Mesodermal cell (in vitro differentiated cells): ENCODE data around the gene GP1BA.
"Not testable (repeated sequence)": the region's sequence is repeated elsewhere in the genome, so short reads cannot be mapped to it uniquely, and the experiment has no call there.

ENCODE experiments used
- H3K27ac ChIP-seq: 2 replicates; pipeline ENCODE4 v1.7.0; 2013; ENCODE audit warnings: mild to moderate bottlenecking, low read depth, low read length, moderate library complexity; ENCODE audit not compliant: severe bottlenecking
- H3K36me3 ChIP-seq: 2 replicates; pipeline ENCODE4 v1.7.1; 2013; ENCODE audit warnings: mild to moderate bottlenecking, low read length, moderate library complexity; ENCODE audit not compliant: control insufficient read depth, insufficient read depth
- H3K4me1 ChIP-seq: one replicate; pipeline ENCODE4 v1.7.1; 2013; ENCODE audit warnings: mild to moderate bottlenecking, low read length; ENCODE audit not compliant: insufficient read depth, control insufficient read depth, poor library complexity, severe bottlenecking
- H3K4me3 ChIP-seq: 2 replicates; pipeline ENCODE4 v1.7.0; 2013; ENCODE audit warnings: low read length, control low read depth, mild to moderate bottlenecking; ENCODE audit not compliant: insufficient read depth, poor library complexity, severe bottlenecking; ENCODE audit errors: extremely low read depth
- H3K9me3 ChIP-seq: 2 replicates; pipeline ENCODE4 v1.7.1; 2013; ENCODE audit warnings: mild to moderate bottlenecking, low read length, moderate library complexity; ENCODE audit not compliant: control insufficient read depth
- WGBS, 2 experiments: methylation state at CpG; one replicate each; pipeline ENCODE4 v1.1.5; 2013; ENCODE audit warnings: missing lambda C conversion rate in 2 of 2; ENCODE audit not compliant: insufficient coverage in 2 of 2; 5-methylcytosine and 5-hydroxymethylcytosine counted together

GP1BA gene

DNA sequence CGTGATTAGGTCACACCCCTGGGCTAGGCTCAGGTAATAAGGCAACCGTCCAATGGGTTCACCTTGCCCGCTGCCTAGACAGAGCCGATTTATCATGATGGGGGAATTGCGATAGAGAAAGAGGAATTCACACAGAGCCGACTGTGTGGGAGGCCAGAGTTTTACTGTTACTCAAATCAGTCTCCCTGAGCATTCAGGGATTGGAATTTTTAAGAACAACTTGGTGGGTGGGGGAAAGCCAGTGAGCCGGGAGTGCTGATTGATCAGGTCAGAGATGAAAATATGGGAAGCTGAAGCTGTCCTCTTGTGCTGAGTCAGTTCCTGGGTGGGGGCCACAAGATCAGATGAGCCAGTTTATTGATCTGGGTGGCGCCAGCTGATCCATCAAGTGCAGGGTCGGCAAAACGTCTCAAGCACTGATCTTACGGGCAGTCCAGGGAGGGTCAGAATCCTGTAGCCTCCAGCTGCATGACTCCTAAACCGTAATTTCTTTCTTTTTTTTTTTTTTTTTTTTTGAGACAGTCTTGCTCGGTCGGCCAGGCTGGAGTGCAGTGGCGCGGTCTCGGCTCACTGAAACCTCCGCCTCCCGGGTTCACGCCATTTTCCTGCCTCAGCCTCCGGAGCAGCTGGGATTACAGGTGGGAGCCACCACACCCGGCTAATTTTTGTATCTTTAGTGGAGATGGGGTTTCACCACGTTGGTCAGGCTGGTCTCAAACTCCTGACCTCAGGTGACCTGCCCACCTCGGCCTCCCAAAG is 5.3 kb upstream of the GP1BA start:
- H3K4me1 ChIP-seq, H3K36me3 ChIP-seq, H3K9me3 ChIP-seq, H3K4me3 ChIP-seq, H3K27ac ChIP-seq: not testable (repeated sequence)
- 91% methylated on average over 20 to 23 of the region's 24 CpGs for WGBS, 2 experiments

DNA sequence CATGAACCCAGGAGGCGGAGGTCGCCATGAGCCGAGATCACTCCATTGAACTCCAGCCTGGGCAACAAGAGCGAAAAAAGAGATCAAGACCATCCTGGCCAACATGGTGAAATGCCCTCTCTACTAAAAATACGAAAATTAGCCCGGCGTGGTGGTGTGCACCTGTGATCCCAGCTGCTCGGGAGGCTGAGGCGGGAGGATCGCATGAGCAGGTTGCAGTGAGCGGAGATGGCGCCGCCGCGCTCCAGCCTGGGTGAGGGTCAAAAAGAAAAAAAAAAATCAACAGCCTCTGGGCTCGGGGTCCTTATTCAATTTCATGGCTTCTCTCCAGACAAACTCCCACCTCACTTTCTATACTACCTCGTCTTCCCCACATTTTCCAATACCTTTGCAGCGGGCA is 3.2 kb upstream of the GP1BA start:
- no peaks in the 10 kb centered on the region for H3K9me3 ChIP-seq

DNA sequence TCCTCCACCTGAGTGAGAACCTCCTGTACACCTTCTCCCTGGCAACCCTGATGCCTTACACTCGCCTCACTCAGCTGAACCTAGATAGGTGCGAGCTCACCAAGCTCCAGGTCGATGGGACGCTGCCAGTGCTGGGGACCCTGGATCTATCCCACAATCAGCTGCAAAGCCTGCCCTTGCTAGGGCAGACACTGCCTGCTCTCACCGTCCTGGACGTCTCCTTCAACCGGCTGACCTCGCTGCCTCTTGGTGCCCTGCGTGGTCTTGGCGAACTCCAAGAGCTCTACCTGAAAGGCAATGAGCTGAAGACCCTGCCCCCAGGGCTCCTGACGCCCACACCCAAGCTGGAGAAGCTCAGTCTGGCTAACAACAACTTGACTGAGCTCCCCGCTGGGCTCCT is 679 bp downstream of the GP1BA start:
- H3K9me3 ChIP-seq, result no peaks in the 10 kb centered on the region
- peaks cover 33% of the 10 kb centered on the region for H3K36me3 ChIP-seq
- H3K27ac ChIP-seq, result no peak overlapping the region
- 91 to 94% methylated on average over 12 of the region's 12 CpGs for WGBS, 2 experiments
- no peak overlapping the region for H3K4me3 ChIP-seq
- no peaks in the 10 kb centered on the region for H3K4me1 ChIP-seq

More for the DNA sequence above, 3.2 kb upstream of the GP1BA start:
- Histone ChIP-seq H3K4me1 (no peaks in the 10 kb centered on the region), H3K27ac (no peak overlapping the region), H3K4me3 (no peak overlapping the region), H3K36me3 (peaks cover 6% of the 10 kb centered on the region)
- 92 to 98% methylated on average over 14 to 15 of the region's 18 CpGs for WGBS, 2 experiments

DNA sequence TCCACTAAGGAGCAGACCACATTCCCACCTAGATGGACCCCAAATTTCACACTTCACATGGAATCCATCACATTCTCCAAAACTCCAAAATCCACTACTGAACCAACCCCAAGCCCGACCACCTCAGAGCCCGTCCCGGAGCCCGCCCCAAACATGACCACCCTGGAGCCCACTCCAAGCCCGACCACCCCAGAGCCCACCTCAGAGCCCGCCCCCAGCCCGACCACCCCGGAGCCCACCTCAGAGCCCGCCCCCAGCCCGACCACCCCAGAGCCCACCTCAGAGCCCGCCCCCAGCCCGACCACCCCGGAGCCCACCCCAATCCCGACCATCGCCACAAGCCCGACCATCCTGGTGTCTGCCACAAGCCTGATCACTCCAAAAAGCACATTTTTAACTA is 1.6 kb downstream of the GP1BA start:
- peaks cover 39% of the 10 kb centered on the region for H3K36me3 ChIP-seq
- no peak overlapping the region for H3K27ac ChIP-seq
- no peaks in the 10 kb centered on the region for H3K9me3 ChIP-seq
- H3K4me1 ChIP-seq, result peaks cover 1% of the 10 kb centered on the region
- no peak overlapping the region for H3K4me3 ChIP-seq
- WGBS, 2 experiments, result 96 to 100% methylated on average over 3 to 7 of the region's 16 CpGs

DNA sequence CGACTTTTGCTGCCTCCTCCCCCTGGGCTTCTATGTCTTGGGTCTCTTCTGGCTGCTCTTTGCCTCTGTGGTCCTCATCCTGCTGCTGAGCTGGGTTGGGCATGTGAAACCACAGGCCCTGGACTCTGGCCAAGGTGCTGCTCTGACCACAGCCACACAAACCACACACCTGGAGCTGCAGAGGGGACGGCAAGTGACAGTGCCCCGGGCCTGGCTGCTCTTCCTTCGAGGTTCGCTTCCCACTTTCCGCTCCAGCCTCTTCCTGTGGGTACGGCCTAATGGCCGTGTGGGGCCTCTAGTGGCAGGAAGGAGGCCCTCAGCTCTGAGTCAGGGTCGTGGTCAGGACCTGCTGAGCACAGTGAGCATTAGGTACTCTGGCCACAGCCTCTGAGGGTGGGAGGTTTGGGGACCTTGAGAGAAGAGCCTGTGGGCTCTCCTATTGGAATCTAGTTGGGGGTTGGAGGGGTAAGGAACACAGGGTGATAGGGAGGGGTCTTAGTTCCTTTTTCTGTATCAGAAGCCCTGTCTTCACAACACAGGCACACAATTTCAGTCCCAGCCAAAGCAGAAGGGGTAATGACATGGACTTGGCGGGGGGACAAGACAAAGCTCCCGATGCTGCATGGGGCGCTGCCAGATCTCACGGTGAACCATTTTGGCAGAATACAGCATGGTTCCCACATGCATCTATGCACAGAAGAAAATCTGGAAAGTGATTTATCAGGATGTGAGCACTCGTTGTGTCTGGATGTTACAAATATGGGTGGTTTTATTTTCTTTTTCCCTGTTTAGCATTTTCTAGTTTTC is 2.3 kb downstream of the GP1BA start:
- WGBS, 2 experiments, result 45 to 67% methylated on average over 10 to 12 of the region's 14 CpGs
- H3K36me3 ChIP-seq, result peaks cover 39% of the 10 kb centered on the region
- H3K4me1 ChIP-seq, result peaks cover 5% of the 10 kb centered on the region
- H3K9me3 ChIP-seq, result no peaks in the 10 kb centered on the region
- peak overlapping the region; percentile 37 for H3K27ac ChIP-seq
- no peak overlapping the region for H3K4me3 ChIP-seq

DNA sequence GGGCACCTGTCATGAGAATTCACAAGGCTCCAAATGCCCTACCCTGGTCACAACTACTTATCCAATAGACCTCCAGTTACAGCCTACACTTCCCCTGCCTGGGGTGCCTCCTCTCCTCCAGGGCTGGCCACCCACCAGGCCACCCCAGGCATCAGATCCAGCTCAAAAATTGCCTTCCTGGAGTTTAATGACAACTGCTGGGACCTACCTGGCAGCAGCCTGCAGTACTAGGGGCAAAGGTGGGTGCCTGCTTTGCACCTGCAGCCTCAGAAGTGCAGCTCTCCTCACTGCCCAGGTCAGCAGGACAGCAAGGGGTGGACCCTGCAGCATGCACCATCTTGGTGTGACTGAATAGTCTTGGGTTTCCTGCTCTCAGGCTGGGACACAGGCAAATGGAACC is 3.6 kb downstream of the GP1BA start:
- Histone ChIP-seq H3K36me3 (peaks cover 39% of the 10 kb centered on the region), H3K4me3 (no peak overlapping the region), H3K9me3 (no peaks in the 10 kb centered on the region), H3K27ac (no peak overlapping the region), H3K4me1 (peaks cover 5% of the 10 kb centered on the region)

DNA sequence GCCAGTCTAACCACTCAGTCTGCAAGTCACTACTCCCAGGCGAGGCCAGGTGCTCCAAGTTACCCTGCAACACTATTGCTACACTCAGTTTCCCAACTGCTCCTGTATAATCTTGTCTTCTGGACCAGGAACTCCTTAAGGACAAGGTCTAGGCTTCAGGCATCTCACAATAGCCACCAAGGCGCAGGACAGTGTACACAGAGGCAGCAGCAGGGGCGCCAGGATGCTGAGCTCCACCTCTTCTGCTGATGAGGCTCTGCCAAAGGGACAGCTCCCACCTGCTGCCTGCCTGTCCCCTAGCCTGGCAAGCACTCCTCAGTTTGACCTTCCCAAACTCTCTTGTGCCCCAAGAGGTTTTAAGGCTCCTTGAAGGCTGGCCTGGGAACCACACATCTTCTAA is 4.4 kb downstream of the GP1BA start:
- H3K4me3 ChIP-seq, result no peak overlapping the region
- peaks cover 9% of the 10 kb centered on the region for H3K4me1 ChIP-seq
- no peak overlapping the region for H3K27ac ChIP-seq
- peaks cover 35% of the 10 kb centered on the region for H3K36me3 ChIP-seq
- 96 to 97% methylated on average over 3 of the region's 3 CpGs for WGBS, 2 experiments
- H3K9me3 ChIP-seq, result no peaks in the 10 kb centered on the region

DNA sequence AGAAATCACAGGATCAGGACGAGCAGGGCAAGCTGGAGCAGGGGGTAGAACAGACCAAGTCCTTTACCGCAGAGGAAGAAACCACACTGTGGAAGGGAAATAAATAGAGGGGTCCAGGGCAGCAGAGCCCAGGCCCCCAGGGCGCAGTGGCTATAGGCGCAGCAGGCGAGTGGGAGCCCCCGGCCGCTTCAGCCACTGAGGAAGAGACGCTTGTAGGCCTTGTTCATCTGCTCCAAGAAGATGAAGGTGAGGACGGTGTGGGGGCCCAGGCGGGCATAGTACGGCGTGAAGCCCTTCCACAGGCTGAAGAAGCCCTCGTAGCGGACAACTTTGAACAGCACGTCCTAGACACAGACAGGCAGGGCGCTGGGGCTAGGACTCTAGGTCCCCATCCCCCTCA is 5.5 kb downstream of the GP1BA start:
- Histone ChIP-seq H3K27ac (no peak overlapping the region), H3K36me3 (peaks cover 43% of the 10 kb centered on the region), H3K4me3 (no peak overlapping the region), H3K9me3 (no peaks in the 10 kb centered on the region), H3K4me1 (peaks cover 19% of the 10 kb centered on the region)
- WGBS, 2 experiments, result 93 to 99% methylated on average over 15 to 16 of the region's 16 CpGs

DNA sequence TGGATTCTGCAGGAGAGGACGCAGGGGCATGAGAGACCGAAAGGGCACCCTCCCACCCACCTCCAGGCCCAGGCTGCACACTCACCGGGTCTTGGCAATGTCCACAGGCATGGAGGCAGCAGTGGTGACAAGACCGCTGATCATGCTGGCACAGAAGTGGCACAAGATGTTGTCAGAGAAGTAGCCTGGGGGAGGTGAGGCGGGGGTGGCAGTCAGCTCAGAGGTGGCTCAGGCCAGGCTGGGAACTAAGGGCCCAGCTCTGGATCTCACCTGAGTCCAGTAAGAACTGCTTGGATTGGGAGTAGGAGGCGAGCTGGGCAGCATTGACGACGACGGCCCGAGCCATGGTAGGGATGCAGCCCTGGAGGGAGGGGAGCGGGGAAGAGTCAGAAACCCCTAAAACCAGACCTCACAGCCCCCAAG is 6.0 kb downstream of the GP1BA start:
- Histone ChIP-seq H3K27ac (no peak overlapping the region), H3K9me3 (no peaks in the 10 kb centered on the region), H3K36me3 (peaks cover 48% of the 10 kb centered on the region), H3K4me3 (no peak overlapping the region), H3K4me1 (peaks cover 24% of the 10 kb centered on the region)
- WGBS, 2 experiments, result 95 to 96% methylated on average over 5 of the region's 11 CpGs

DNA sequence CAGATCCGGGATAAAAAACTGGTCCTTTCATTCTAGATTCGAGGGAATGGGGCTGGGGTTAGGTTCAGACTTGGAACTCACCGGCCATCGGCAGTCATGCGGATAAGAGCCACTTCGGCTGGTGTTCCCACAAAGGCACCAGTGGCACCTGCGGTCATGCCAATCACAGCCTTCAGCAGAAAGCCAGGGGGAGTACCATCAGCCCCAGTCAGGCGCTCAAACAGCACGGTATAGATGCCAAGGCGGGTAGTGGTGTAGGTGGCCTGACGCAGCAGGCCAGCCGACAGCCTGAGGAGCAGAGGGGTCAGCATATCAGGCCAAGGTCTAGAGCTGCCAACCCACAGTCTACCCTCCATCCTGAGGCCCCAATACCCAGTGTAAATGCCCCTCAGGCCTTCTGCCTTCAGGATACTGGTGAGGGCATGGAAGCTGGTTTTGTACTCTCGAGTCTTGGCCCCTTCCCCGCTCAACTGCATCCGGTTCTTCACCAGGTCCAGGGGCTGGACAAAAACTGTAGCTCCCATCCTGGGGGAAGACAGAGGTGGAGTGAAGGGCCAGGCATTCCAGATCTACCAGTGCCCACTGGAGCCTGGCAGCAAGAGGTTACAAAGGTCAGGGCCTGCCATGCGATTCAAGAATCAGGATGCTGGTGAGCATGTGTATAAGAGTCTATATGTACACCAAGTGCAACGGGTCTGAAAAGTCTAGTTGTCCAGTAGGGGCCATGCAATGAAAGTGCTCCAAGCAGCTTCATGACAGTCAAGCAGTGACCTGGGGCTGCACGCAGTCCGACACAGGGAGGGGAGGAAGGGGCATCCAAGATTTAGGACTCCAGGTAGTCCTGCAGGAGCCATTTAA is 6.8 kb downstream of the GP1BA start:
- Histone ChIP-seq H3K9me3 (no peaks in the 10 kb centered on the region), H3K27ac (peak overlapping the region; percentile 93), H3K4me3 (peak overlapping the region; percentile 81), H3K4me1 (peaks cover 29% of the 10 kb centered on the region), H3K36me3 (peaks cover 57% of the 10 kb centered on the region)
- 67 to 76% methylated on average over 19 of the region's 19 CpGs for WGBS, 2 experiments
